Endometrial microvascular endothelial cells (primary cell): ENCODE data around the gene PLPPR3. TPM values are rescaled to one million over a fixed set of nuclear protein-coding genes. Genes with fewer than 3 reads are reported as not detected.

Source experiments
- in situ Hi-C: cut with HindIII; loops from 2 replicates; pipeline ENCODE4 v1.10.0; 2017; ENCODE audit warnings: low sequenced_read_pairs, low pct_unique_long_range_greater_than_20kb; ENCODE audit errors: inconsistent ontology term
- total RNA-seq: library from RNA; depleted of rRNA; stranded (reverse); fragments of >200 nt; gene quantifications from one replicate; pipeline ENCODE4 v1.2.3, GENCODE V29; 2015; ENCODE audit errors: inconsistent ontology term

PLPPR3 gene, protein sequence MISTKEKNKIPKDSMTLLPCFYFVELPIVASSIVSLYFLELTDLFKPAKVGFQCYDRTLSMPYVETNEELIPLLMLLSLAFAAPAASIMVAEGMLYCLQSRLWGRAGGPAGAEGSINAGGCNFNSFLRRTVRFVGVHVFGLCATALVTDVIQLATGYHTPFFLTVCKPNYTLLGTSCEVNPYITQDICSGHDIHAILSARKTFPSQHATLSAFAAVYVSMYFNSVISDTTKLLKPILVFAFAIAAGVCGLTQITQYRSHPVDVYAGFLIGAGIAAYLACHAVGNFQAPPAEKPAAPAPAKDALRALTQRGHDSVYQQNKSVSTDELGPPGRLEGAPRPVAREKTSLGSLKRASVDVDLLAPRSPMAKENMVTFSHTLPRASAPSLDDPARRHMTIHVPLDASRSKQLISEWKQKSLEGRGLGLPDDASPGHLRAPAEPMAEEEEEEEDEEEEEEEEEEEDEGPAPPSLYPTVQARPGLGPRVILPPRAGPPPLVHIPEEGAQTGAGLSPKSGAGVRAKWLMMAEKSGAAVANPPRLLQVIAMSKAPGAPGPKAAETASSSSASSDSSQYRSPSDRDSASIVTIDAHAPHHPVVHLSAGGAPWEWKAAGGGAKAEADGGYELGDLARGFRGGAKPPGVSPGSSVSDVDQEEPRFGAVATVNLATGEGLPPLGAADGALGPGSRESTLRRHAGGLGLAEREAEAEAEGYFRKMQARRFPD
- total RNA-seq = 1.5 TPM

DNA sequence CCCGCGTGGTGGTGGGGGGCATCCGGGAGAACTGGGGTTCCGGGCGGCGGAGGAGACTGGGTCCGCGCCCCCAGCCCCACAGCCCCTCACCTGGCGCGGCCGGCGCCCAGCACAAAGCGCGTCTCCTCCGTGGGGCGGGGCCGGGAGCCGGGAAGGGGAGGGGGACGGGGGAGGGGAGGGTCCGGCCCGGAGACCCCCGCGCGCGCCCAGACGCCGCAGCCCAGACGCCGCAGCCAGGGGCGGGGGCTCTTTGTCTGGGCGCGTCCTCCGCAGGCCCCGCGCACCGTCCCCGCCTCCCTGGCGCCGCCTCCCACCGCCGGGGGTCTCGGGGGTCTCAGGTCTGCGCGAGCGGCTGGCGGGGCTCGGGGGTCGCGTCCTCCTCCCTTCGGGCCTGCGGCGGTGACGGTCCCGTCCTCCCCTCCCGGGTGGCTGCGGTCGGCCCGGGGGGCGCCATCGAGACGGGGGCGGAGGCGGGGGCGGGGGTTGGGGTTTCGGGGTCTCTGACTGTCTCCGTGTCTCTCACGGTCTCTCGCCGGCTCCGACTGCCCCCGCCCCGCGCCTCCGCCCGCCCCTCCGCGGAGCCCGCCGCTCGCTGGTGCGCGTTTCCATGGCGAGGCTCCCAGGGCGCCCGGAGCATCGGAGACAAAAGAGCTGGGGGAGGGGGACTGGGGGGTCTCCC lies at the start of gene PLPPR3:
Gene PLPPR3 (minus strand): TSS at position 131 of the 679 bp plus-strand sequence. CDS start 396 bp downstream, outside the sequence.
- in situ Hi-C loops = no loop called here

DNA sequence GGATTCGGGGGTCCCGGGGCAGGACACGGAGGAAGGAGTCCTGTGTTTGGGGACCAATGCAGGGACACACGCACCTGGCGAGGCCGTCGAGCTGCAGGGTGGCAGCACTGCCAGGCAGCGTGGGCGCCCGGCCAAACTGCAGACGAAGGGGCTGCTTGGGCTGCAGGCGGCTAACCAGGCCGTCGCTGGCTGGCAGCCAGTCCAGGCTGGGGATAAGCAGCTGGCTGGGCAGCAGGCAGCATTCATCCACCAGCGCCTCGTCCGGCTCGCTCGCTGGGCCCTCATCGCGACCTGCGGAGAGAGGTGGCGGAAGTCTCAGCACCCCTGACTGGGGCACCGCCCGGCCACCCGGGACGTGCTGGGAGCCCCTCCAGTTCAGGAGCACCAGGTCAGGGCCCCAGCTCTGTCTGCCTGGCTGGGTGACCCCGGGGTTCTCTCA lies 49.2 kb upstream of the PLPPR3 start:
- in situ Hi-C loops = no loop called here

DNA sequence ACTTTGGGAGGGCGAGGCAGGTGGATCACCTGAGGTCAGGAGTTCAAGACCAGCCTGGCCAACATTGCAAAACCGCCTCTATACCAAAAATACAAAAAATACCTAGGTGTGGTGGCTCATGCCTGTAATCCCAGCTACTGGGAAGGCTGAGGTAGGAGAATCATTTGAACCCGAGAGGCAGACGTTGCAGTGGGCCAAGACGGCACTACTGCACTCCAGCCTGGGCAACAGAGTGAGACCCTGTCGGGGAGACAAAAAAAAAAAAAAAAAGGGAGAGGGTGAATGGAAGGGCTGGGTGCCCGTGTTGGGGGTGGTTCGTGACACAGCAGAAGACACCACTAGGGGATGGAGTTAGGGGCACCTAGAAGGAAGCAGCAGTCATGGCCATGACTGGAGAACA lies 48.6 kb upstream of the PLPPR3 start:
- in situ Hi-C loops = no loop called here

DNA sequence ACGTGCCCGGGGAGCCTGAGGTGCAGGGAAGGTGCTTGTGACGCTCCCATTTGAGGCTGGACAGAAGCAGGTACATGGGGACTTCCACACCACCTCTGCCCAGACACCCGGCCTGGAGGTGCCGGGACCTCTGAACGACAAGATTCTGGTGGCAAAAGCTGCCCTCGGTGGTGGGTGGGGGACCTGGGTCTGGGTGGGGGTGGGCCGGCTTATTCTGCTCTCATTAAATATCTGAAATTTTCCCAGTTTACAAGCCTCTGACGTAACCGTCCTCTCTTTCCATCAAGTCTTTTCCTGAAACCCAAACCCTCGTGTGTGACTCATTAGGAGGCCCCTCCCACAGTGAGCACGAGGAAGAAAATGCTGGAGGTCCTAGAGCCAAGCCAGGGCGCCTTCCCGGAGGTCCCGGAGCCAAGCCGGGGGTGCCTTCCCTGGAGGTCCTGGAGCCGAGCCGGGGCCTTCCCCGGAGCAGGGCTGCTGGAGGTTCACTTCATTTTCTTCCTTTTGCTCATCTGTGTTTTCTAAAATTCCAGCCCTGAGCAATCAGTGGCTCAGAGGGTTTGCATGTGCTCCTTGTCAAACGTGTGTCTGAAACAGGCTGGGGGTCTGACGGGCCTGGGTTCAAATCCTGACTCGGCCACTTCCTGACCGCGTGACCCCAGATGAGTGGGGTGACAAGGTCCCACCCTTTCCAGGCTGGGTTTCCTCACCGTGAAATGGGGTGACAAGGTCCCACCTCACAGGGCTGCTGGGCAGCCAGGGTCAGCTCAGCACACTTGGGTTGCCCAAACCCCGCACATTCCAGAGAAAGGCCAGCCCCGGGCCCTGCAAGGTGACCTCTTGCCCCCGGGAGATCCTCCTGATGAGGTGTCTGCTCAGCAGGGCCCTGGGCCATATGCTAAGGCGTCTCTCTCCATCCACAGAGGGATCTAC lies 47.8 kb upstream of the PLPPR3 start:
- in situ Hi-C loops = no loop called here

DNA sequence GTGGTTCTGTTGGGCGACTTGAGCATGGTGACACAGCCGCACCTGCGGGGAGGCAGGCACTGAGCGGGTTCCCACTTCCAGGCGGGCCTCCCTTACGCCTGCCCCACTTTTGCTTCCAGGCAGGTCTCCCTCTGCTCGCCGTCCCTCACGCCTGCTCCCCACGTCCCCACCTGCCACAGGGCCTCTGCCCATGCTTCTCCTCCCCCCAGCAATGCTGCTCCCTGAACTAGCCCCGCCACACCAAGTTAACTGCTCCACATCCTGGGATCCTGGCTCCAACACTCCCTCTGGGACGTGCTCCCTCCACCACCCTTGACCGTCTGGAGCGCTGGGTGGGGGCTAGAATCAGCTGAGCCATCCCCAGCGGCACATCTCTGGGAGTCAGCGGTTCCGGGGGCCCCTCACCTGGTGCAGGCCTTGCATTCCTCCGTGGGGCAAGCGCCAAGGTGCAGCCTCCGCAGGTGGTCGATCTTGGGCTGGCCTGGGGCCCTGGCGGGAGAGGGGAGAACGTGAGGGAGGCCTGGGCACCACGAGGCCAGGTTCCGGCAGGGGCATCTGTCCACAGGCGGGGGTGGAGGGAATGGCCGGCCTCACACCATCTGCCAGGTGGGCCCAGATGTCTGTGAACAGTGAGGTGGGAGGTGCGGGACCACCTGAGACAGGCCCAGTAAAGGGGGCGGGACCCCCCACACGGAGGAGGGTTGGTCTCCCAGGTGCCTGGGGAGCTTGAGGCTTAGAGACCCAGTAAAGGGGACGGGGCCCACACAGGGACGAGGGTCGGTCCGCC lies 46.9 kb upstream of the PLPPR3 start:
- in situ Hi-C loops = no loop called here

DNA sequence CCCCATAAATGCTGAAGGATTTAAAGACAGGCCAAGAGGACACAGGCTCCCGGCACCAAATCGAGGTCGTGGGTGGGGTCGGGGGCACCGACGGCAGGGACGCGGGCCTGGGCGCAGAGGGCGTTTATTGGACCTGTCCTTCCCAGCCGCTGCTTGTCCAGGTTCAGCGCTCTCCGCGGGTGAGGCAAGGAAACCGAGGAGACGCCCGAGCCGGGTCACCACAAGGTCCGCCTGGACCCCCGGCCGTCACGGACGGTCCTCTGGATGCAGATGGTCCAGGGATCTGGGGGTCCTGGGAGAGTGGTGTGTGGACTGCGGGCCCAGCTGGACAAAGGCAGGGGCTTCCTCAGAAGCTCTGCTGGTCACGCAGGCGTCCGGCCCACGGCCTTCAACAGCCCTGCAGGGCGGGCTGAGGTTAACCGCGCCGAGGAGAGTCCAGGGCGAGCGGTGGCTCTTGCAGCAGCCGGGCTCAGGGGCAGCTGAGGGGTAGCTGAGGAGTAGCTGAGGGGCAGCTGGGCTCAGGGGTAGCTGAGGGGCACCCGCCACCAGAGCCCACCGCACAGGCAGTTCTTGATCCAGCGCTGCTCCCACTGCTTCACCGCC lies 46.2 kb upstream of the PLPPR3 start:
- in situ Hi-C loops = no loop called here

DNA sequence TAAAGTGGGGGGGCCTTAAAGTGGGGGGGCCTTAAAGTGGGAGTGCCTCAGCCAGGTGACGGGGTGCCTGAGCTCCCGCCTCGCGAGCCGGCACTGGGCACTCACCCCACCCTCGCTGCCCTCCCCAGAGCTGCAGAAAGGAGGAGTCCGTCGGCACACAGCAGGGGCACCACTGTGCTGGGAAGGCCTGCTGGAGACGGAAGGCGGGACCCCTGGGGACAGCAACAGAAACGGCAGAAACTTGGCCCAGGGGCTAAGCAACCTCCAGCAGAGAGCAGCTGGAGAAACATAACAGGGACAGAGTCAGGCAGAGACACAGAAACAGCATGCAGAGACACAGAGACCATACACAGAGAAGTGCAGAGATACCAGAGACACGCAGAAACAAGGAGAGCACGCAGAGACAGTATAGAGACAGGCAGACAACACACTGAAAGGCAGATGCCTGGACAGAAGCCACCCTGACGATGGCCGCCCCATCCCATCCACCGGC lies 45.6 kb upstream of the PLPPR3 start:
- in situ Hi-C loops = no loop called here

DNA sequence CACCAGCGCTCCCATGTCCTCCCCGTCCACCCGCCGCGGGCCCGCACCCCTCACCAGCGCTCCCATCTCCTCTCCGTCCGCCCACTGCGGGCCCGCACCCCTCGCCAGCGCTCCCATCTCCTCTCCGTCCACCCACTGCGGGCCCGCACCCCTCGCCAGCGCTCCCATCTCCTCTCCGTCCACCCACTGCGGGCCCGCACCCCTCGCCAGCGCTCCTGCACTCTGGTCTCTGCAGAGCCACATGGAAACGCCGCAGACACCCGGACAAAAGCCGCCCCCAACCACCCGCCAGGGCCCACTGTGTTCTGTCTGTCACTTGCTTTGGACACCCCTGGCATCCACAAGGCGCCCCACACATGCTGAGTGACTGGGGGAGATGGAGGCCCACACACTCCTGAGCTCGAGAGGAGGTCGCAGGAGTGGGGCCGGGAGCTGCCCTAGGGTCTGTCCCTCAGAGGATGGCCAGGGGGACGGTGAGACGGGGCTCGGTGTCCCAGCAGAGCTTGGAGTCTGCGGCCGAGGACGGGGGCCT lies 45.1 kb upstream of the PLPPR3 start:
- in situ Hi-C loops = no loop called here

DNA sequence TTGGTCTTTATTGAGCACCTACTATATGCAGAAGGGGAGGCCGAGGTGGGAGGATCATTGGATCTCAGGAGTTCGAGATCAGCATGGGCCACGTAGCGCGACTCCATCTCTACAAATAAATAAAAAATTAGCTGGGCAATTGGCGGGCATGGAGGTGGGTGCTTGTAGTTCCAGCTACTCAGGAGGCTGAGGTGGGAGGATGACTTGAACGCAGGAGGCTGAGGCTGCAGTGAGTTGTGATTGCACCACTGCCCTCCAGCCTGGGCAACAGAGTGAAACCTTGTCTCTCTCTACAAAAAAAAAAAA lies 41.5 kb upstream of the PLPPR3 start:
- in situ Hi-C loops = no loop called here

DNA sequence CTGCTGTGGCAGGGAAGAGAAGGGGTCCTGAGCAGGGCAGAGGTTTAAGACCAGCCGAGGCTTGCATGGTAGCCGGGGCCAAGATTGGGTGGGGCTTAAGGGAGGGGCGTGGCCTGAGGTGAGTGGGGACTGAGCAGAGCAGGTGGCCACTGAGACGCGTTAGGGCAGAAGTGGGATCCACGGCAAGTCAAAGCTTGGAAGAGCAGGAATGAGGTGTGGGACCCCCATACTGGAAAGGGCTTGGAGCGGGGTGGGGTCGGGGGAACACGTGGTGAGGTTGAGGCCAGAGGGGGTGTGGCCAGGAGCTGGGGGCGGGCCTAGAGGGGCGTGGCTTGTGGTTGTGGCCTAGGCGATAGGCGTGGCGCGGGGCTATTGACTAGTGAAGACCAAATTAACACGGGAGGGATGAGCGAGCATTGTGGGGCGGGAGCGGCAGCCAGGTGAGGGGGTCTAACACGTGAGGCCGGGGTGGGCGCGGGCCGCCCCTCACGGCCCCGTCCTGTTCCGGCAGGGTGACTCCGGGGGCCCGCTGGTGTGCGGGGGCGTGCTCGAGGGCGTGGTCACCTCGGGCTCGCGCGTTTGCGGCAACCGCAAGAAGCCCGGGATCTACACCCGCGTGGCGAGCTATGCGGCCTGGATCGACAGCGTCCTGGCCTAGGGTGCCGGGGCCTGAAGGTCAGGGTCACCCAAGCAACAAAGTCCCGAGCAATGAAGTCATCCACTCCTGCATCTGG lies 41.0 kb upstream of the PLPPR3 start:
- in situ Hi-C loops = no loop called here

DNA sequence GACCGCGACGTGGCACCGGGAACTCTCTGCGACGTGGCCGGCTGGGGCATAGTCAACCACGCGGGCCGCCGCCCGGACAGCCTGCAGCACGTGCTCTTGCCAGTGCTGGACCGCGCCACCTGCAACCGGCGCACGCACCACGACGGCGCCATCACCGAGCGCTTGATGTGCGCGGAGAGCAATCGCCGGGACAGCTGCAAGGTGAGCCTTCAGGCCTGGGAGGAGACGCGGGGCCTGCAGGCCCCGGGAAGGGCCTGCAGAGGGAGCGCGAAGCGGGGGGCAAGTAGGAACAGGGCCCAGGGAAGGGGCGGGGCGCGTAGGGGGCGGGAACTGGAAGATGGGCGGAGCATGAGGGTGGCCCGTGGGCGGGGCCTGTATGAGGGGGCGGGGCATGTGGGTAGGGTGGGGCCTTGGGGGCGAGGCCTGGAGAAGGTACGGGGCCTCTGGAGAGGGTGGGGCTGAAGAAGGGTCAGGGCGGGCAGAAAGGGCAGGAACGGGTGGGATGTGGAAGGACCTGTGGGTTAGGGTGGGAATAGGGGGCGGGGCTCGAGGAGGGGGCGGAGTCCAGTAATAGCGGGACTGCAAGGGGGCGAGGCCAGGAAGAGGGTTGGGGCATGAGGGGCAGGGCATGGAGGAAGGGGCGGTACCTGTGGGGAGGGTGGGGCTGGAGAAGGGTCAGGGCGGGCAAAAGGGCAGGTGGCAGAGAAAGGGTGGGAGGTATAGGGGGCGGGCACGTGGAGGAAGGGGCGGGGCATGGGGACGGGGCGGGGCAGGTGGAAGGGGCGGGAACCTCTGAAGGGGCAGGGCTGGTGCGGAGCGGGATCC lies 40.2 kb upstream of the PLPPR3 start:
- in situ Hi-C loops = no loop called here

DNA sequence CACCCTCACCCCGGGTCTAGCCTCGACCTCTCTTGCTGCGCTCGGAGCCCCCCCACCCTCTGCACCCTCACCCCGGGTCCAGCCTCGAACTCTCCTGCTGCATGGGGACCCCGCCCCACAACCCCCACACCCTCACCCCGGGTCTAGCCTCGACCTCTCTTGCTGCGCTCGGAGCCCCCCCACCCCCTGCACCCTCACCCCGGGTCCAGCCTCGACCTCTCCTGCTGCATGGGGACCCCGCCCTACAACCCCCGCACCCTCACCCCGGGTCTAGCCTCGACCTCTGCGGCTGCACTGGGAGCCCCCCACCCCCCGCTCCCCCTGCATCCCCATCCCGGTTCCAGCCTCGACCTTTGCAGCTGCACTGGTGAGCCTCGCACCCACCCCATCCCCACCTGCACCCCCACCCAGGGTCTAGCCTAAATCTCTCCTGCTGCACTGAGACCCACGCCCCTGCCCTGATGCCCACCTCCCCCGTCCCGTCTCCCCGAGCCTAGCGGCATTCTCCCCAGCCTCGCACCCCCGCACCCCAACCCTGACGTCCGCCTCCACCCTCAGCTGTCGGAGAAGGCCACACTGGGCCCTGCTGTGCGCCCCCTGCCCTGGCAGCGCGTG lies 39.5 kb upstream of the PLPPR3 start:
- in situ Hi-C loops = no loop called here

DNA sequence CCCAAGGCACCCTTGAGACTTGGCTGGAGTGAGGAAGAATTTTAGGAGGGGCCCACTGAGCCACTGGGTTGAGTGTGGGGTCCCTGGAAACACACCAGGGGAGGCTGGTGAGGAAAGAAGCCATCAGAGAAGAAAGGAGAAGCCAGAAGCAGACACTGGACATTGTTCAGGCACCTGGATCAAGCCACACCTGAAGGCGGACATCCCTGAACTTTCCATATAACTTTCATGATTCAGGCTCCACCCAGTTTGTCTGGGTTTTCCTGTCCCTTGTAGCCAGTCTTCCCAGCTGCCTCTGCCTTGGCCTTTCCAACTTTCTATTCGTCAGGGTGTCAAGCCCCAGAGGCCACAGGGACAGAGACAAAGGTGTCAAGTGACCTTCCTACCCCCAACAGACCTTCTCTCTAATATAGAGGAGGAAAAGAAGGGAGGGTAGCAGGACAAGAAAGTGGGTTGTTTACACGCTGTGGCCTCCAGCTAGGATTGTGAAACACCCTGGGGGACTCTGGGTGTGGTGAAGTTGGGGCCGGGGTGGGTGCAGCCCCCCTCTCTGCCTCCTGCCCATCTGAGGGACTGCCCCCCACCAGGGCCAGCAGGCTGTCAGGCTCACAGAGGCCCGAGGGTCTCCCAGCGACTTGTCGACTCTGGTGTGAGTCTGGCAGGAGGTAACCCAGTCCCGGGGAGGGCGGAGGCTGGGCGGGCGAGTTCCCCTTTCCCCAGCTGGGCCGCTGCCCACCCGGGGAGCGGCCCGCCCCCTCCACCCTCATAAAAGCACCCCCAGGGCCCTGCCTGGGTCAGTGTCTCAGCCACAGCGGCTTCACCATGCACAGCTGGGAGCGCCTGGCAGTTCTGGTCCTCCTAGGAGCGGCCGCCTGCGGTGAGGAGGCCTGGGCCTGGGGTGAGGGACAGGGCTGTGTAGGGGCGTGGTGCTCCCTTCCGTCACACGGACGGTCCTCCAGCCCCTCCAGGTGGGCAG lies 37.4 kb upstream of the PLPPR3 start, which contains the start of gene CFD:
Gene CFD (plus strand): TSS at position 797 of the 976 bp plus-strand sequence. CDS start 26 bp downstream, at position 823.
- in situ Hi-C loops = no loop called here

DNA sequence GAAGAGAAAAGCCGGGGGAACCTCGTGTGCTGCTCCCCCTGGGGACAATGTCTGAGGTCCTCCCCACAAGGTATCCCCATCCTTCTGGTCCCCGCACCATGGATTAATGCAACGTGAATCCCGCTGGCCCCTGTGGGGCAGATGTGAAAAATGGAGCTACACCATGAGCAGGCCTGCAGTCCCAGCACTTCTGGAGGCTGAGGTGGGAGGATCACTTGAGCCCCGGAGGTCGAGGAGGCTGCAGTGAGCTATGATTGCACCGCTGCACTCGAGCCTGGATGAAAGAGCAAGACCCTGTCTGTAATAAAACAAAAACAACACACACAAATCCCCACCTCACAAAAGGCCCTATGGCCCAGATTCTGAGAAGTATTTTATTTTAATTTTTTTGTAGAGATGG lies 36.5 kb upstream of the PLPPR3 start:
- in situ Hi-C loops = no loop called here
